Body of pancreas (tissue), 4 donors: ENCODE data around the gene CMBL.

Experiments
- POLR2A ChIP-seq, 3 donors: fragments of 450-650 bp; IDR thresholded peaks; one replicate each; pipeline ENCODE4 v1.6.1; 2016; ENCODE audit warnings: antibody characterized with exemption in 3 of 3, mild to moderate bottlenecking in 2 of 3
- TF ChIP-seq, protein P1 (sequence below), 7 experiments: fragments of 450-650 bp in 4 of 7; fragments of 200-600 bp in 3 of 7; sonication (generic) in 3 of 7; IDR thresholded peaks; one replicate each; pipeline ENCODE4 v1.5.1; 2016 to 2019; ENCODE audit warnings: antibody characterized with exemption in 7 of 7

DNA sequence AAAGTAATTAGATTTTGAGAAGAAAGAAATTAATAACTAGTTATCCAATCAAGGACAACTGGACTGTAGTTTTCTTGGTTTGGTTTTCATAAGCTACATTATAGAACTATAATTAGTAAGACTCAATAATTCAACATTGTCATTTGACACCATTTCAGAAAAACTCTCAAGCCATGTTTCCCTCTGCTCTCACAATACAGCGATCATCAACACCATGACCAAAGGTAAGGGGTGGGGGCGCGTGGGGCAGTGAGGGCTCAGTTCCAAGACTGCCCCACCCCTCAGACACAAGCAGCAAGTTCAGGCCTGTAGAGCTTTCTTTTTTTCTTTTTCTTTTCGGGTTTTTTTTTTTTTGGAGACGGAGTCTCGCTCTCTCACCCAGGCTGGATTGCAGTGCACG is 6.4 kb downstream of the CMBL start:
- TF ChIP-seq POLR2A (IDR thresholded peaks at IDR 0.05) = no peak
- TF ChIP-seq, protein P1, sequence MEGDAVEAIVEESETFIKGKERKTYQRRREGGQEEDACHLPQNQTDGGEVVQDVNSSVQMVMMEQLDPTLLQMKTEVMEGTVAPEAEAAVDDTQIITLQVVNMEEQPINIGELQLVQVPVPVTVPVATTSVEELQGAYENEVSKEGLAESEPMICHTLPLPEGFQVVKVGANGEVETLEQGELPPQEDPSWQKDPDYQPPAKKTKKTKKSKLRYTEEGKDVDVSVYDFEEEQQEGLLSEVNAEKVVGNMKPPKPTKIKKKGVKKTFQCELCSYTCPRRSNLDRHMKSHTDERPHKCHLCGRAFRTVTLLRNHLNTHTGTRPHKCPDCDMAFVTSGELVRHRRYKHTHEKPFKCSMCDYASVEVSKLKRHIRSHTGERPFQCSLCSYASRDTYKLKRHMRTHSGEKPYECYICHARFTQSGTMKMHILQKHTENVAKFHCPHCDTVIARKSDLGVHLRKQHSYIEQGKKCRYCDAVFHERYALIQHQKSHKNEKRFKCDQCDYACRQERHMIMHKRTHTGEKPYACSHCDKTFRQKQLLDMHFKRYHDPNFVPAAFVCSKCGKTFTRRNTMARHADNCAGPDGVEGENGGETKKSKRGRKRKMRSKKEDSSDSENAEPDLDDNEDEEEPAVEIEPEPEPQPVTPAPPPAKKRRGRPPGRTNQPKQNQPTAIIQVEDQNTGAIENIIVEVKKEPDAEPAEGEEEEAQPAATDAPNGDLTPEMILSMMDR (IDR thresholded peaks at IDR 0.05) = no peak
